HEK293T (cell line): ENCODE measurements around the gene WDR93.
"Not testable (repeated sequence)": the region's sequence is repeated elsewhere in the genome, so short reads cannot be mapped to it uniquely, and the experiment has no call there.

Source experiments
- CTCF ChIA-PET: fragments of 350-600 bp; formaldehyde crosslinking; extraction: SDS; loops from one replicate; lab custom pipeline; 2021; ENCODE audit warnings: antibody characterized with exemption, inconsistent platforms; lab: Yijun Ruan, JAX
- POLR2A ChIA-PET: fragments of 350-600 bp; formaldehyde crosslinking; extraction: SDS; loops from one replicate; lab custom pipeline; 2020; ENCODE audit warnings: antibody characterized with exemption, inconsistent platforms; lab: Yijun Ruan, JAX
- DNase-seq: peaks from one replicate; pipeline ENCODE4 v3.0.0; 2012; ENCODE audit warnings: mixed read lengths; ENCODE audit errors: extremely low spot score
- ARNT ChIP-seq: fragments of 450-650 bp; IDR thresholded peaks from 2 replicates; pipeline ENCODE4 v1.6.1; 2017; ENCODE audit warnings: mild to moderate bottlenecking
- BHLHE40 ChIP-seq: fragments of 450-650 bp; IDR thresholded peaks from 2 replicates; pipeline ENCODE4 v1.6.1; 2016; ENCODE audit warnings: mild to moderate bottlenecking, moderate library complexity, borderline replicate concordance
- CTBP1 ChIP-seq: fragments of 450-650 bp; IDR thresholded peaks from 2 replicates; pipeline ENCODE4 v1.6.1; 2016; ENCODE audit warnings: borderline replicate concordance
- ELF4 ChIP-seq: fragments of 450-650 bp; IDR thresholded peaks from 2 replicates; pipeline ENCODE4 v1.6.1; 2017; ENCODE audit warnings: antibody characterized with exemption
- FOXA1 ChIP-seq: fragments of 450-650 bp; IDR thresholded peaks from 2 replicates; pipeline ENCODE4 v1.6.1; 2016; ENCODE audit warnings: mild to moderate bottlenecking
- FOXK2 ChIP-seq: fragments of 450-650 bp; IDR thresholded peaks from 2 replicates; pipeline ENCODE4 v1.6.1; 2016; ENCODE audit warnings: mild to moderate bottlenecking
- FOXM1 ChIP-seq: fragments of 450-650 bp; IDR thresholded peaks from 2 replicates; pipeline ENCODE4 v1.6.1; 2017; ENCODE audit warnings: mild to moderate bottlenecking, borderline replicate concordance
- HDGF ChIP-seq: fragments of 450-650 bp; IDR thresholded peaks from 2 replicates; pipeline ENCODE4 v1.6.1; 2017; ENCODE audit warnings: antibody characterized with exemption, borderline replicate concordance
- L3MBTL2 ChIP-seq: fragments of 450-650 bp; conservative IDR thresholded peaks from 2 replicates; pipeline ENCODE4 v1.6.1; 2016; ENCODE audit warnings: mild to moderate bottlenecking
- LEF1 ChIP-seq: fragments of 450-650 bp; IDR thresholded peaks from 2 replicates; pipeline ENCODE4 v1.6.1; 2017; ENCODE audit warnings: mild to moderate bottlenecking, borderline replicate concordance
- NFRKB ChIP-seq: fragments of 450-650 bp; IDR thresholded peaks from 2 replicates; pipeline ENCODE4 v1.6.1; 2016; ENCODE audit warnings: mild to moderate bottlenecking, moderate library complexity
- SP1 ChIP-seq: fragments of 450-650 bp; IDR thresholded peaks from 2 replicates; pipeline ENCODE4 v1.6.1; 2017
- SUZ12 ChIP-seq: fragments of 450-650 bp; IDR thresholded peaks from 2 replicates; pipeline ENCODE4 v1.6.1; 2016; ENCODE audit warnings: mild to moderate bottlenecking
- TARDBP ChIP-seq: fragments of 450-650 bp; IDR thresholded peaks from 2 replicates; pipeline ENCODE4 v1.6.1; 2016
- ZNF384 ChIP-seq: fragments of 450-650 bp; IDR thresholded peaks from 2 replicates; pipeline ENCODE4 v1.6.1; 2016
- TF ChIP-seq, protein P1 (sequence below): fragments of 450-650 bp; IDR thresholded peaks from 2 replicates; pipeline ENCODE4 v1.6.1; 2016

The WDR93 gene

GRCh38 chr15:89781891-89782618 is 91.4 kb downstream of the WDR93 start:
- POLR2A ChIA-PET, result no interaction called here
- TF ChIP-seq LEF1 (no peak), ZNF384 (no peak), TARDBP (no peak), BHLHE40 (no peak), NFRKB (no peak), FOXM1 (no peak), SUZ12 (no peak)
- CTCF ChIA-PET, result interaction anchor here (1.1 to 2.7 kb wide), 3 partner anchors 21 to 93 kb away, joined by 3 to 9 read pairs (median 4); no protein-coding TSS in a partner anchor
- no peak for DNase-seq

GRCh38 chr15:89782619-89782950 is 92.0 kb downstream of the WDR93 start:
- CTCF ChIA-PET, result interaction anchor here (1.1 to 2.7 kb wide), 2 partner anchors 21 to 92 kb away, joined by 3 to 9 read pairs; no protein-coding TSS in a partner anchor
- POLR2A ChIA-PET, result interaction anchor here (1.1 kb wide), 1 partner anchor 16 kb away, joined by 3 read pairs; no protein-coding TSS in a partner anchor
- not testable (repeated sequence) for DNase-seq

- TF ChIP-seq, protein P1, sequence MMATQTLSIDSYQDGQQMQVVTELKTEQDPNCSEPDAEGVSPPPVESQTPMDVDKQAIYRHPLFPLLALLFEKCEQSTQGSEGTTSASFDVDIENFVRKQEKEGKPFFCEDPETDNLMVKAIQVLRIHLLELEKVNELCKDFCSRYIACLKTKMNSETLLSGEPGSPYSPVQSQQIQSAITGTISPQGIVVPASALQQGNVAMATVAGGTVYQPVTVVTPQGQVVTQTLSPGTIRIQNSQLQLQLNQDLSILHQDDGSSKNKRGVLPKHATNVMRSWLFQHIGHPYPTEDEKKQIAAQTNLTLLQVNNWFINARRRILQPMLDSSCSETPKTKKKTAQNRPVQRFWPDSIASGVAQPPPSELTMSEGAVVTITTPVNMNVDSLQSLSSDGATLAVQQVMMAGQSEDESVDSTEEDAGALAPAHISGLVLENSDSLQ, result no peak
- no peak for TF ChIP-seq HDGF
- no peak for TF ChIP-seq TARDBP
- TF ChIP-seq SP1, result no peak
- TF ChIP-seq NFRKB, result no peak
- TF ChIP-seq ELF4, result no peak
- TF ChIP-seq SUZ12, result no peak
- TF ChIP-seq FOXM1, result no peak
- no peak for TF ChIP-seq ZNF384
- no peak for TF ChIP-seq ARNT
- no peak for TF ChIP-seq FOXK2
- TF ChIP-seq CTBP1, result no peak
- no peak for TF ChIP-seq BHLHE40
- CTCF ChIA-PET, result interaction anchor here (1.1 to 2.7 kb wide), 2 partner anchors 22 to 92 kb away, joined by 3 to 9 read pairs; no protein-coding TSS in a partner anchor
- no peak for DNase-seq
- POLR2A ChIA-PET, result interaction anchor here (1.1 kb wide), 1 partner anchor 16 kb away, joined by 3 read pairs; no protein-coding TSS in a partner anchor
Measured at GRCh38 chr15:89783111-89783860, 92.7 kb downstream of the WDR93 start.

DNA sequence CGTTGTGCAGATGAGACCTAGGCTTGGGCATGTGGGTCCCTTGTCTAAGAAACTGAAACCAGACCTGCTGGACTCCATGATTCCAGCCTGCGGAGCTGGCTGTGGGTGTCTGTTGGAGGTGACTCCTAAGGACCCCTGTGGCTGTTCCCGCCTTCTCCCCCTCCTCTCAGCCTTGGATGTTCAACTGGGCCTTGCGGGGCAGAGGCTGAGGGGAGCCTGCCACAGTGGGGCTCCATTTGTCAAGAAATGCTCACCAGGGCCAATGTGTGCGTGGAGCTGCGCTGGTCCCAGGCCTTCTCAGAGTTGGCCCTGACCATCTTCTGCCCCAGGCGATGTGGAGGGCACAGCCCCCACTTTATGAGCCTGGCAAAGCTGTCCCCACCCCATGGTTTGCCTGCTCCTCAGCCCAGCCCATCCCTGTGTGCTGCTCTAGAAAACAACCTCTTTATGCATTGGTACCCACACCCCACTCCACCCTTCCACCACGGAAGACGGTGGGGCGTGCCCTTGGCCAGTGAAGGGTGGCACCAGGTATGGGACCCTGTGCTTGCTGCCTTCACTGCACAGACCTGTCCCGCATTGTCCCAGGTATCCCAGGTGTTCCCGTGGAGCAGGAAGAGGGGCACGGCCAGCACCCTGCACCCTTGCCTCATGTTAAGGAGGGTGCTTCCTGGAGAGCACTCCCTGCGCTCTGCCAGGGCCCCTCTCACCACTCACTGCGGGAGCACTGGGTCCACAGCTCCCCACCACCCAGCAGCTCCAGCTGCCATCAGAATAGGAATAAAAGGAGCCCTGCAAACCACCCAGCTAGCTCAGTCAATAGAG is 93.5 kb downstream of the WDR93 start:
- POLR2A ChIA-PET, result interaction anchor here (1.1 kb wide), 1 partner anchor 15 kb away, joined by 3 read pairs; no protein-coding TSS in a partner anchor
- DNase-seq, result no peak
- CTCF ChIA-PET, result interaction anchor here (2.7 kb wide), 1 partner anchor 91 kb away, joined by 9 read pairs; no protein-coding TSS in a partner anchor
- TF ChIP-seq ELF4 (no peak), FOXA1 (no peak), ARNT (no peak), BHLHE40 (no peak), HDGF (no peak)

- ChIA-PET CTCF (interaction anchor here (2.7 kb wide), 1 partner anchor 90 kb away, joined by 9 read pairs; no protein-coding TSS in a partner anchor), POLR2A (no interaction called here)
- DNase-seq, result no peak
- no peak for TF ChIP-seq L3MBTL2
- no peak for TF ChIP-seq ELF4
- no peak for TF ChIP-seq SP1
- TF ChIP-seq CTBP1, result no peak
- TF ChIP-seq ZNF384, result no peak
- TF ChIP-seq BHLHE40, result no peak
- TF ChIP-seq FOXM1, result no peak
- TF ChIP-seq HDGF, result no peak
- TF ChIP-seq FOXA1, result no peak
- no peak for TF ChIP-seq ARNT
Measured at GRCh38 chr15:89784686-89784960, 94.0 kb downstream of the WDR93 start.

DNA sequence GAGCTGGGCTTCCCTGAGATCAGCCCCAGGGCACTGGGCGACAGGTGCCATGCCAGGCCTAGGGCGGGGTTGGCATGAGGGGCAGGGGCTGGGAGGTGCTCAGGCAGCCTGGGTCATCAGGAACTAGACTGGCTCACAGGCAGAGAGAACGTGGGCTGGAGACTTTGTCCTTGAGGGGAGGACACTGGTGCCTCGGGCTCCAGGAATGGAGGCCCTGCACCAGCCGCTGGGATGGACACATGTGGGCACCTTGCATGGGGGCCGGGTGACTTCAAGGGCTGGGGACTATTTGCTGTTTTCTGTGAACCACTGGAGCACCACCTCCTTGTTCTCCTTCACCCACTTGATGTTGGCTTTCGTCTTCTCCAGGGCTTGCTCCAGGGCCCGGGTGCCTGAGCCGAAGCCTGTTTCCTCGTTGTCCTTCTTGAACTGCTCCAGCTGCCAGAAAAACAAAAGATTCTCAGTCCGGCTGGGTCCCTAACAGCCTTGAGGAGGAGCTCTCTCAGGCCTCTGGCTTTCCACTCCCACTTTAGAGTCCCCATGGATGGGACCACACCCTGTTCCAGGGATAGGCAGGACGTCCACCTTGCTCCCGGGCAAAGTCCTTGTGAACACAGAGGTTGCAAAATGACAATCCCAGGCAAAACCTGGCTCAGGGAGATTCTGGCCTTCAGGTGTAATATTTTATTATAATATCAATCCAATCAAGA is 94.6 kb downstream of the WDR93 start:
- CTCF ChIA-PET, result interaction anchor here (0.6 kb wide), 1 partner anchor 24 kb away, joined by 4 read pairs; no protein-coding TSS in a partner anchor

DNA sequence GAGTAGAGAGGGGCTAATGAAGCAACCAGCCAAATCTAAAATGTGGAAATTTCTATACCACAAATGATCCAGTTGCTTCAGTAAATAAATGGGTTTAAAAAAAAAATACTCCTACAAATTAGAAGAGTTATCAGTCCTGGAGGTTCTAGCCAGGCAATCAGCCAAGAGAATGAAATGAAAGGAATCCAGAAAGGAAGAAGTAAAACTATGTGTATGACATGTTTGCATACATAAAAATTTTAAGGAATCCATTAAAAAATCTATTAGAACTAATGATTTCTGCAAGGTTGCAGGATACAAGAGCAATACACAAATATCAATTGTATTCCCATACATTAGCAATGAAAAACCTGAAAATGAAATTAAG is 95.1 kb downstream of the WDR93 start:
- CTCF ChIA-PET, result no interaction called here

More for the DNA sequence above, 94.6 kb downstream of the WDR93 start:
- TF ChIP-seq ZNF384, result no peak
- DNase-seq, result no peak
- POLR2A ChIA-PET, result no interaction called here

More for the DNA sequence above, 95.1 kb downstream of the WDR93 start:
- TF ChIP-seq FOXA1 (no peak), BHLHE40 (no peak), NFRKB (no peak), CTBP1 (no peak)
- DNase-seq, result no peak
- POLR2A ChIA-PET, result no interaction called here
